DMS153 treated with DMSO at 0.1 percent for 48 hours (cell line): ENCODE results near the gene PFDN2.

Experiments used
- DNase-seq: peaks from one replicate; lab custom pipeline; 2025; ENCODE audit not compliant: unreplicated experiment; lab: John Stamatoyannopoulos, UW

PFDN2 gene

DNA sequence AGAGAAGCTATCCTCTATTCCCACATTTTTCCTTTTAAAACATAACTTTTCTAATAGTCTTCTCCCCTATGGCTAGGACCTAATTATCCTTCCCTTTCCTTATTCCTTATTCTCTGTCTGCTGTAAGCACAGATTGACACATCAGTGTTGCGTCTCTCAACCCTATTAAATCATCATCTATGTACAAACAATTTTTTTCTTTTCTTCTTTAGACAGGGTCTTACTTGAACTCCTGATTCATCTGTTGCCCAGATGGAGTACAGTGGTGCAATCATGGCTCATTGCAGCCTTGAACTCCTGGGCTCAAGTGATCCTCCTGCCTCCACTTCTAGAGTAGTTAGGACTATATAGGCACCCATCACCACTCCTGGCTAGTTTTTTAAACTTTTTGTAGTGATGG, 11.4 kb downstream of the PFDN2 start:
- DNase-seq: no peak

DNA sequence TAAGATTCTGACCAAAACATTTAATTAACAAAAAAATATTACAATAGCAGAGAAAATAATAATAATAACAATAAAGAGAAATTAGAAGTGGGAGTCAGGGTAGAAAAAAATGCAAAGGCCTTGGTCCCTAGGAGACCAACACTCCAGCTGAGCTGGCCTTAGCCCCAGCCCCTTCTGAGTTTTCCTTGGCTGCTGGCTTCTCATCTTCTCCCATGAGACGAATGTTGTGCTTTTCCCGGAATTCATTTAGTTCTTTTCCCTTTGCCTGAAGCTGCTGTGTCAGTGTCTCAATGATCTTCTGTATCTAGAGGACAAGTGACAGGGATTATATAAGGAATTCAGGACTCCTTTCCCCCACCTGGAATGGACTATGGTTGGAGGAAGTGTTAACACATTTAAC, 17.3 kb downstream of the PFDN2 start:
- no peak for DNase-seq

DNA sequence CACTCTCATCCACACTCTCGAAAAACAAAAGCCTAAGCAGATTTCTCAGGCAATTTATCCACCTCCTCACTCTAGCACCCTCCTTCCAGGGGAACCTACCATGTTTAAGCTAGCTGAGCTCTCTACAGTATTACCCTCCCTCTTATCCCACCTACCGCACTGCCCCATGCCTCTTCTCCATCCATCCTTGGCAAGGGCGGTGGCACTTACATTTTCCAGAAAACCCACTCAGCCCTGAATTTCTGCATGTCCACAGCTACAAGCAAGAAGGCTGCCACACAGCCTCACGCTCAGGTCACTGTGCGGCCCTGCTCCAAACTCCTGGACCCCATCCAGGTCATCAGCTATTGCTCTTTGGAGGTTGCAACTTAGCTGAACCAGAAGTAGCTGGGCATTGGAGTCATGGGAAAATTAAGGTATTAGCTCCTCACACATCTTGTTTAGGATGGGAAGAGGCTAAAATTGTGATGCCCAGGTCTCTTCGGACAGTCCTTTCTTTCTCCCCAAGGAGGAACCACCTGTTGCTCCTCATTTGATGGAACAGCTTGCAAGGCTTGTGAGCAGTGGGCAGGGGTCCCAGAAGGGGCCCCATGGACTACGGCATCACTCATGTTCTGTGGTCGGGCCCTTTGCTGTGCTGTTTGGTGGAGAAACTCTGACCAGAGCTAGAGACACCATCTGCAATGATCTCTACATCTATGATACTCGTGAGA, 18.6 kb downstream of the PFDN2 start:
- DNase-seq: no peak

DNA sequence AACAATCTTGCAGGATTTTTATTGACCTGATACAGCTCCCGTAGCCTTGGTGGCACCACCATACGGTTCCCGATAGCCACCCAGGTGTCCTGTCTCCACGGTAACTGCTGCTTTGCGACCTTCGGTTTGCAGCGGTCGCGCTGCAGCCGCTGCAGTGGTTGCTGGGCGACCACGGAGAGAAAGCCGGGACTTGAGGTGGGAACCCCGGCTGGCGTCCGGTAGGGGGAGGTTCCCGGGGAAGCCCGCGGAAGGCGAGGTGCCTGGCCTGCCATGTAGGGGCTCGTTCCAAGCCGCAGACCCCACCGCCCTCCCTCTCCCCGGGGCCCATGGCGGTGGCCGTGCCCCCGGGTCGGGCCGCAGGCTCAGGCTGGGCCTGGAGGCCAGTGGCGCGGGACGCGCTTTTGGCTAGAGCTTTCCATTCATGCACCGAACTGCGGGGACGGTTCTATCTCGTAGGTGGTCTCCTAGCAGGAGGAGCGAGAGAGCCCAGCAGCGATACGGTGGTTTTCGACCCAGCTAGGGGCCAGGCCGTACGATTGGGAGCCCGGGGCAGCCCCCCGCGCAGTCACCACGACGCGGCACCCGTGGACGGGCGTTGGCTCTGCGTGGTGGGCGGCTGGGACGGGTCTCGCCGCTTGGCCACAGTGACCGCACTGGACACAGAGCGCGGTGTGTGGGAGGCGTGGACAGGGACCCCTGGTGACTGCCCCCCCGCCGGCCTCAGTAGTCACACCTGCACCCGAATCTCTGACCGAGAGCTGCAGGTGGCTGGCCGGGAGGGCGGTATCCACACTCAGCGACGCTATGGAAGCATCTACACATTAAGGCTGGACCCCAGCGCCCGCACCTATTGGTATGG, 19.4 kb downstream of the PFDN2 start, which contains the start of gene KLHDC9:
Gene KLHDC9, plus strand, starts transcription at position 152 of the 859 bp plus-strand sequence. Its CDS starts 175 bp downstream, at position 327.
- DNase-seq: peak; percentile 95

DNA sequence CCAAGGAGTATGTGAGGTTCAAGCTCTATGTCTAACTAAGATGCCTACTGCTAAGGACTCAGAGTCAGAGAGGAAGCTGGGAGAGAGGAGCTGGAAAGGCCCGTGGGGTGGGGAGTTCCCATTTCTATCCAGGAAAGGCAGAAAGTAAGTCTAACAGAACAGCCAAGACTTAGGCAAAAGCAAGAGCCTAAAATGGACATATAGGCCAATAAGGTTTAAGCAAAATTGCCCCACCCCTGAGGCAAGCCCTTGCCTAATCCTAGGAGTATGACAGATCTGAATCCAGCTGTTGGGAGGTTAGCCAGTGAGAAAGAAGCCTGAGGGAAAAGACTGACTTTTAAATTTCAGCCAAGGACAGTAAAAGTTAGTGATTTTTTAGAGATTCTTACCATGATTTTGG, 21.3 kb downstream of the PFDN2 start:
- no peak for DNase-seq

DNA sequence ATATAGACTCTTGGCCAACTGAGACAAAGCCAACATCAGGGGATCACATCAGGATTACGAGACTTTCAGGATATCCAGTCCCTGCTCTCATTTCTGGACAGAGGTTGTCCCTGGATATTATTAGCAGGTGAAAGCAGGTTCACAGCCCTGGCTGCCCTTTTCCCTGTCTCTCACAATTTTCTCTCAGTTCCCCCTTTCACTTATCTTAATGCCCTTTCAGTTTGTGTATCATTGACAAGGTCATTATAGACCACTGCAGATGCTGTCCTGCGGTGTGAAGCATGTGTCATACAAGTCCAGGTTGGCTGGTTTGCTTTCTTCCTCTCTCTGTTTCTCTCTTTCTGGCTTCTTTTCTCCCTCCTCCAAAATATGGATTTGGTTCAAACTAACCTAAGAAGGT, 21.8 kb downstream of the PFDN2 start:
- DNase-seq: no peak

DNA sequence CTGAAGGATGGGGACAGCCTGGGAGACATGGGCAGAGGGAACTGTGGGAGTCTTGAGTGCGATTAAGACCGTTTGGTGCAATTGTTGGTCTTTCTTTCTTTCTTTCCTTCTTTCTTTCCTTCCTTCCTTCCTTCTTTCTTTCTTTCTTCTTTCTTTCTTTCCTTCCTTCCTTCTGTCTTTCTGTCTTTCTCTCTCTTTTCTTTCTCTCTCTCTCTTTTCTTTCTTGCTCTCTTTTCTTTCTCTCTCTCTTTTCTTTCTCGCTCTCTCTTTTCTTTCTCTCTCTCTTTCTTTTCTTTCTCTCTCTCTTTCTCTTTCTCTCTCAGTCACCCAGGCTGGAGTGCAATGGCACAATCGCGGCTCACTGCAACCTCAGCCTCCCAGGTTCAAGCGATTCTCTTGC, 22.6 kb downstream of the PFDN2 start:
- DNase-seq: no peak

DNA sequence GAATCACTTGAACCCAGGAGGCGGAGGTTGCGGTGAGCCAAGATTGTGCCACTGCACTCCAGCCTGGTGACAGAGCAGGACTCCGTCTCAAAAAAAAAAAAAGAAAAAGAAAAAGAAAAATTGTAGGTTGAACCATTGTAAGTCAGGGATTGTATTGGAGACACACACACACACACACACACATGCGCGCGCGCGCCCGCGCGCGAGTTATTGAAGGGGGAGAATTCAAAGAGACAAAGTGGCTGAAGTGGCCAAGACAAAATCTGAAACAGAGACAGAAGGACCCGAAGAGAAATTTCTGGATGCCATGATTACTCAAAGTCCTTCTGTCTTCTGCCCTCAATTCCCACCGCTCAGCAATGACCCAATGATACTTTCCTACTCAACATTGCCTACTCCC, 23.4 kb downstream of the PFDN2 start:
- no peak for DNase-seq

DNA sequence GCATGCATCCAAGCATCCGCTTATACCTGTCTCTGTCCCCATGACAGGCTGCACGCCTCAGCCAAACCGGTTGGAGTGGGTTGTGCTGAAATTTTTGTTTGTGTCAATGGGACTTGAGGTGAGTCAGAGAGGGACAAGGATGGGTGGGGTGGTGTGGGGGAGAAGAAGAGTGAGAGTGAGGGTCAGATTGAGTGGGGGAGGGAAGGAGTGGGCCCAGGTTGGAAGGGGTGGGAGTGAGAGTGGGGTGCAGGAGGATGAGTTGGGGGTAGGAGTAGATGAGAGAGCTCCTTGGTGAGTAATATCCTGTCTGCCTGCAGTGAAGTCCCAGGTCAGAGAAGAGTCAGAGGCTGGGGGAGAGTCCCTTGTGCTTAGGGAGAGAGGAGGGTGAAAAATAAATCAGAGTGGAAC, 25.2 kb downstream of the PFDN2 start:
- no peak for DNase-seq

DNA sequence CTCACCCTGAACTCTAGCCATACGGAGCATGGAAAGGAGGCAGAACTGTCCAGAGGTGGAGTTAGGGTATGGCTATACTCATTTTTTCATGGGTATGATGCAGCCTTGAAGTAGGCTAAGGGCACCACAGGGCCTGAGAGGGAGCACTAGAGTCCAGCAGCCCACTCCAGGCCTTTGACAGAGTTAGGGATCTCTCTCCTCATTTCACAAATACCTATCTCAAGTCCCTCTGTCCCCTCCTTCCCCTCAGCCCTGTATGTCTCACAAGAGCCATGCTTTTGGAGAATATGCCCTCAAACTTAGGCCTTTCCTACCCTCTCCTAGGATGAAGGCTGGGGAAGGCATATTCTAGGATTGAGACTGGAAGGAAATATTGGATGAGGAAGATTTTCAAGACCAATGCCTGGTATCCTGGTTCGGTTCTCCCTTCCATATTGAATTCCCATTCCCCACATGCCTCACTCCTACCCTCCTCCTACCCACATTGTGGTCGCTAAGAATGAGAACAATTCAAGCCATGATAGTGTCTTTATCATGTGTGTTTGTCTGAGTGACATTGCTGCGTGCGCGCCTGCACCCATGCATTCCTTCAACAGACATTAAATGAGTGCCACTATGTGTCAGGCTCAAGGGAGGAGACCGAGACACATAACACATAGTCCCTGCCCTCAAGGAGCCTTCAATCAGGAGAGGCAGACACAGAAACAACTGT, 25.9 kb downstream of the PFDN2 start:
- no peak for DNase-seq

DNA sequence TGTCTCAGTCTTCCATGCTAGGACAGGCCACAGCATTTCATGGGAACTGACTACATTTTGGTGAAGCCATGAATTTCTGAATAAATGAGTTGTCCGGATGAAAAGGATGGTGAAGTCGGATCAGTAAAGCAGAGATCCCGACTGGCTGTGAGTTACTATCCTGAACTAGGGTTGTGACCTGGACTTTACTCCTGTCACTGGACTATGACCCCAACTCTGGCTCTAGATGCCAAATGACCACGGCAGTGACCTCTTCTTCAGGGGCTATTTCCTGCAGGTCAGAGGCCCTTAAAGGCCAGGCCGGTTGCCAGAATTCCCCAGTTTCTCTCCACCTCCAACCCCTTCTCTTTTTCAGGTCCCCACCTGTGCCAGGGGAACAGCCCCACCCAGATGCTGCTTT, 26.7 kb downstream of the PFDN2 start:
- DNase-seq: no peak

DNA sequence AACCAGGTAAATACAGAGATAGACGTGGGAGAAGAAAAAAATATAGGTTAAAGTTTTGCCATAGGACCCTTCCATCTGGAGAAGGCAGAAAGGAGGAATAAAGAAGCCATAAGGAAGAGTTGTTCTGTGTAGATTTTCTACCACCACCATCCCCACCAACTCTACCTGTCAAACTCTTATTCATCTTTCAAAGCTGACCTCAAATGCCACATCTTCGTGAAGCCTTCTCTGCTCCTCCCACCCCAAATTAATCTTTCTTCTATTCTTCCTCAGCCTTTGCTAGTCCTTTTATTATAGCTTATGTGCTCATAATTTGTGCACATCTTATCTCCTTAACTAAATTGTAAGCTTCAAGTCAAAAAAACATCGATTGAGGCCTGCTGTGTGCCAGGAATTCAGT, 27.2 kb downstream of the PFDN2 start:
- no peak for DNase-seq

DNA sequence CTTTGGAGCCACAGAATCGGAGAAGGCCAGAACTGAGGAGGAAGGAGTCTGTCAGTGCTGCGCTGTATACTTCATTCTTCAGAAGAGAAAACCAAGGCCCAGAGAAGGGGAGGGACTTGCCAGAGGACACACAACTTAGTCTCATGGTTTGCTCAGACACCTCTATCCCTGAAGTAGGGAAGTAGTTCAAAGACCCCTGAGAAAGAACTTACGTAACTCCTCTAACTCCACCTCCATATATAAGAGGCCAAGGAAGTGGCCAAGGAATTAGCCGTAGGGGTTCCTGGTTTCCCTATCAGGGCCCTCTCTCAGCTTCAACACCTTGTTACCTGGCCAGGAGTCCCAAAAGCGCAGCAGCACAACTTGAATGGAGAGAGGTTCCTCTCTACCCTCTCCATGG, 27.9 kb downstream of the PFDN2 start:
- DNase-seq: no peak

DNA sequence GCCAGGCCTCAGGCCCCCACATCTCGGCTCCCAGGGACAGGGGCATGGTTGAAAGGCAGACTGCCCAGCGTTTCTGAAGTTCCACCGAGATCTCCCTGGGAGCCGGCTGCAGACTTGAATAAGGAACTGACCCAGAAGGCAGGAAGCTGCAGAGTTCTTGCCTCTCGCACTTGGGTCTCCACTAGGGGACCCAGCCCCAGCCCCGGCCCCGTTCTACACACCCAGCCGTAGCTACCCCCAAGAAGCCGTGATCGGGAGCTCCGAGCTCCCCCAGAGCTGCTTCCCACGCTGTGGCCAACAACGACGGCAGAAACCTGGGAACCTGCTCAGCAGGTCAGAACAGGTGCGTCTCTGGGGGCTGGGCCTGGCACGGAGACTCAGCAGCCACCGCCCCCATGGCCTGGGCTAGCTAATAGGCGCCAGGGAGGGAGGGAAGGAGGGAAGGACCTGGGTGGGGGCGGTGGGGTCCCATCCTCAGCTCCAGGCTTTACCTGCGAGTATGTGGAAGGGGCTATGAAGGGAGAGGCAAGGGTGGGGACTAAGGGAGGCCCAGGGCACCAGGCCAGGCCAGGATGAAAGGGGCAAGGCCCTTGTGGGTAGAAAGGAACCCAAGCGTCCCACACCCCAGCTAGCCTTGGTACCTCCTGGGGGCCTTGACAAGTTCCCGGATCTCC, 28.4 kb downstream of the PFDN2 start, which contains the start of gene NECTIN4:
Gene NECTIN4, minus strand, starts transcription at position 308 of the 674 bp plus-strand sequence. Its CDS starts 262 bp downstream, at position 46.
- no peak for DNase-seq

DNA sequence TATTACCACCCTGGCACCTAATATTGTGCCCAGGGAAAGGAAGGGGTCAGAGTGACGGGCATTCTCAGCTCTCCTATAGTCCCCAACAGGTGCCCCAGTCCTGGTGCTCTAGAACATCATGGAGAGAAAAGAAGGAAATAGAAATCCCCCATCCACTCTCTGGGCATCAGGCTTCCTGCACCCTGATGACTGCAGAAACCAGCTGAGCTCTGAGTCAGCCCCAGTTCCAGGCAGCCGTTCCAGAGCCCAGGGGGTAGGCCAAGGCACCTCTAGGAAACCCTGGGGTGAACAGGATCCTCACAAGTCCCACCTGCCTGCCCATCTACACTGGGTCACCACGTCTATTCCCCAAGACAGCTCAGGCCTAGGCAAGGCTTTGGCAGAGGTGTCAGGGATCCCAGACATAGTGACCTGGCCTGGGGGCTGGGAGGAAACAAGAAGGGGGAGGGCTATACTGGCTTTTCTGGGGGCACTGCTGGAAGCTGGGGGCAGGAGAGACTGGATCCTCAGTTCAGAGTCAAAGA, 29.2 kb downstream of the PFDN2 start:
- DNase-seq: no peak

DNA sequence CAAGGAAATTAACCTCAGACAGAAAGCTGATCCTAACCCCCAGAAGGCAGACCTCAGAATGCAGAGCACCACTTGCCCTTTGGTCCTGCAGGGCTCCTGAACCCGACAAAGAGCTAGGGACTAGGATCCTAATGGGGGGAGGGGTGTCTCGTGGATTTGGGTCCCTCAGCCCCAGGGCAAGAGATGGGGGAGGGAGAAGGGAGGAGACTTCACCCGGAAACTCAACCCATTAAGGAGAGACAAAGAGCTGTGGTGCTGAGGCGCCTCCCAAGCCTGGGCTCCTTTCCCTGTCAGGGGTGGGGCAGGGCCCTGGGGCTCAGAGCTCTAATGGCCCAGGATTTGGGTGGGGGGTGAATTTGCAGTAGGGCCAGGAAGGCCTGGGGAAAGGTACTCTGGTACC, 31.4 kb downstream of the PFDN2 start:
- no peak for DNase-seq

DNA sequence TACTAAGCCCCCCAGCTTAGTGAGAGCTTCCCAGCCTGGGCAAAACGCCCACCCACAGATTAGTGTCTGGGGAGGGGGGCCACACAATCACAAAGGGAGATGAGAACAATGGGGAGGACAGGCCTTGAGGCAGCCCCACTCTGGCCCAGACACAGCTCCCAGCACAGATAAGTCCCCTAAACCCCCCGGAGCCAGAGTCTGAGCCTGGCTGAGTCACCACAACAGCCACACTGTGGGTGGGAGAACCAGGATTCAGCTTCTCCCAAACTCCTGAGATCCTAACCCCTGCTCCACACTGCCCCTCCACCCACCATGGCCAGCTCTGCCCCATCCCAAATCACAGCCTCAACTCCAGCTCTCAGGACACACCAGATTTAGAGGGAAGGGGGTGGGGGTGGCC, 32.7 kb downstream of the PFDN2 start:
- DNase-seq: no peak

DNA sequence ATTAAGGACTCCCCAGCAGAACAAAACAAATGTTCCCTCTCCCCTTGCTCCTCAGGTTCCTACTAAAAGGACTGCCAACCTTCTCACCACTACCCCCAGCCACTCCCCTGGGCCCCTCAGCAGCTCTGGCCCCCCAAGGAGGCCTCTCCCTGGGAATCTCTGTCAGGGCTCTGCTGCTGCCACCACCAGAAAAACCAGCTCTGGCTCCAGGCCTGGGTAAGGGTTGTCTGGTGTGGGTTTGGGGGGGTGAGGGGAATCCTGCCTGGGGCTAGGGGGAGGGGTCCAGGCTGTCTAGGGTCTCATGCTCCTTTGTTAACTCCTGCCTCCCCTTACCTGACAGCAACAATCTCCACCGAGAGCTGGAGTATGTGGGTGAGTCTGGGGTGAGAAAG, 33.2 kb downstream of the PFDN2 start:
- DNase-seq: no peak

DNA sequence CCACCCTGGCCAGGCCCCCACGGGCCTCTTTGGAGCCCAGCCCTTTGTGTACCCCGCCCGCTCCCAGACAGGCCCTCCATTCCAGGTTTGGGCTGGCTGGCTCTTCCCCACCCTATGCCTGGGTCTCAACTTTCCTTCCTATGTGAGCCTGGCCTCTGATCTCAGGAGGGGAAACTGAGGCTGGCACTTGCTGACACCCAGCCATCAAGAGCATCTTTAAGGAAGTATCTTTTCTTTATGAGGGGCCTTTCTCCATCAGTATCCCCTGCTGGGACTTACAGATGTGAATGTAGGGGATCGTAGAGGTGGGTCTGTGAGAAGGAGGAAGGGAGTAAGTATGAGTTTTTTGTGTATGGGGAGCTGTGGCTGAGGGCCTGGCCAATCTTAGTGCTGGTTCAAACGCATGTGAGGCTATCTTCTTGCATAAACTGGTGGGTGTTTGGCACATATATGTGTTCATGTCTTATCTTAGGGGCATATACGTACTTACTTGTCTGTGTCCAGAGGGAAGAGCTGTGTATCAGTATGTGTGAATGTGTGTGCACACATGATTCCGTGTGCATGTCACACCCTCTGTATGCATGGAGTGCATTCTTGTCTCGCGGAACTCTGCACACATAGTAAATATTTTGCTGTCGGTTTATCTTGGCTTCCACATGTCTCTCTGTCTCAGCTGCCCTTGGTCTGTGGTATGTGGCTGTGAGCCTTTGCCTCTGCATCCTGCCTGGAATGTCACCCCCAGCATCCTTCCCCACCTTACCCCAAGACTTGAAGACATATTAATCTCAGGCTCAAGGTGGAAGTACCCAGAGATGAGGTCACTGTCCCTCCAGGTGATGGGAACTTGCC, 33.9 kb downstream of the PFDN2 start:
- no peak for DNase-seq
